ENCODE measurements around the gene MAML3.

Gene MAML3

DNA sequence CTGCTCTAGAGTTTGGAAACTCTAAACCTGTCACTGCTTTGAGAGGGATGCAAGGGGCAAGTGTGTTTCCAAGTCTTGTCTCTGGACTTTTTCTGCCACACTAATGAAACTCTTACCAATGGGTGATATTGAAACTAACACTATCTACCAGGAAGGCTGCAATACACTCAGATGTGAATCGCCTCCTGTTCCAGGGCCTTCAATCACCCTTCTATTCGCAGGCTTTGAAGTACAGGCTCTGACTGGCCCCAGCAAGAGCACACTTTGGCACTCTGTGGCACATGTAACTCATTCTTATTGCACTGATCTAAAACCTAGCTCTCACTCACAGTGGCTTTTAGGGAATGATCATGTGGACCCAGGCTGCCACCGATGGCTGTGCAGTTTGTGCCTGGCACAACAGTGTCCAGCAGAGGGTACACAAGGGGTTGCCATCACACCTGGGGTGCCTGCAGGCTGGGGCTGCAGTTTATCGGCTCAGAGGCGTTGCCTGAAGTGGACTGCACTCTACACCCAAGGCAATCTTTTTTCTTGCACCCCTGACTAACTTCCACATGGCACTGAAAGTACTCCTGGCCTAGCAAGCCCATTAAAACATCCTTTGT is 277.5 kb downstream of the MAML3 start:
- Mint-ChIP-seq H3K4me1 (peaks cover 60% of the 10 kb centered on the region), H3K9me3 (peaks cover 24% of the 10 kb centered on the region), H3K27ac (peak overlapping the region; percentile 92), H3K4me3 (no peak overlapping the region), H3K27me3 (ENCODE audit: low read depth, poor library complexity) (no peaks in the 10 kb centered on the region), H3K36me3 (ENCODE audit: low read depth) (peaks cover 36% of the 10 kb centered on the region)
- no peak for DNase-seq
- TF ChIP-seq, protein P1, sequence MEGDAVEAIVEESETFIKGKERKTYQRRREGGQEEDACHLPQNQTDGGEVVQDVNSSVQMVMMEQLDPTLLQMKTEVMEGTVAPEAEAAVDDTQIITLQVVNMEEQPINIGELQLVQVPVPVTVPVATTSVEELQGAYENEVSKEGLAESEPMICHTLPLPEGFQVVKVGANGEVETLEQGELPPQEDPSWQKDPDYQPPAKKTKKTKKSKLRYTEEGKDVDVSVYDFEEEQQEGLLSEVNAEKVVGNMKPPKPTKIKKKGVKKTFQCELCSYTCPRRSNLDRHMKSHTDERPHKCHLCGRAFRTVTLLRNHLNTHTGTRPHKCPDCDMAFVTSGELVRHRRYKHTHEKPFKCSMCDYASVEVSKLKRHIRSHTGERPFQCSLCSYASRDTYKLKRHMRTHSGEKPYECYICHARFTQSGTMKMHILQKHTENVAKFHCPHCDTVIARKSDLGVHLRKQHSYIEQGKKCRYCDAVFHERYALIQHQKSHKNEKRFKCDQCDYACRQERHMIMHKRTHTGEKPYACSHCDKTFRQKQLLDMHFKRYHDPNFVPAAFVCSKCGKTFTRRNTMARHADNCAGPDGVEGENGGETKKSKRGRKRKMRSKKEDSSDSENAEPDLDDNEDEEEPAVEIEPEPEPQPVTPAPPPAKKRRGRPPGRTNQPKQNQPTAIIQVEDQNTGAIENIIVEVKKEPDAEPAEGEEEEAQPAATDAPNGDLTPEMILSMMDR (IDR thresholded peaks at IDR 0.05) = no peak

DNA sequence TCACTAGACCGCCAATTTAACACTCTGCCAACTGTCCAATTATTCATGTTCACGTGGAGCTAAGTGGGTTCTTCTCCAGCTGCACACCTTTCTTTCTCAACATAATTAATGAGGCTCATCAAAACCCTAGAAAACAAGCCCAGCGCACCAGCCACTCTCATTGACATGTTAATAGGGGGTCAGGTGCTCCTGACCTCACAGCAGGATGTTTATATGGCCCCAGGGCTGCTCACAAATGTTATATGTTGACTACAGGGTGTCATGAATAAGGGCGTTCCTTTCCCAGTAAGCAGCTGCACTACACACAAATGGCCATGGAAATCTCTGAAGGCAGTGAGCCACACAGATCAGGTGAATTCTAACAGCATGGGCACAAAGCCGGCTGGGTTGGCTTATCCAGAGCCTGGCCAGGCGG is 278.6 kb downstream of the MAML3 start:
- peaks cover 55% of the 10 kb centered on the region for H3K4me1 Mint-ChIP-seq
- peaks cover 24% of the 10 kb centered on the region for H3K9me3 Mint-ChIP-seq
- H3K4me3 Mint-ChIP-seq = no peak overlapping the region

DNA sequence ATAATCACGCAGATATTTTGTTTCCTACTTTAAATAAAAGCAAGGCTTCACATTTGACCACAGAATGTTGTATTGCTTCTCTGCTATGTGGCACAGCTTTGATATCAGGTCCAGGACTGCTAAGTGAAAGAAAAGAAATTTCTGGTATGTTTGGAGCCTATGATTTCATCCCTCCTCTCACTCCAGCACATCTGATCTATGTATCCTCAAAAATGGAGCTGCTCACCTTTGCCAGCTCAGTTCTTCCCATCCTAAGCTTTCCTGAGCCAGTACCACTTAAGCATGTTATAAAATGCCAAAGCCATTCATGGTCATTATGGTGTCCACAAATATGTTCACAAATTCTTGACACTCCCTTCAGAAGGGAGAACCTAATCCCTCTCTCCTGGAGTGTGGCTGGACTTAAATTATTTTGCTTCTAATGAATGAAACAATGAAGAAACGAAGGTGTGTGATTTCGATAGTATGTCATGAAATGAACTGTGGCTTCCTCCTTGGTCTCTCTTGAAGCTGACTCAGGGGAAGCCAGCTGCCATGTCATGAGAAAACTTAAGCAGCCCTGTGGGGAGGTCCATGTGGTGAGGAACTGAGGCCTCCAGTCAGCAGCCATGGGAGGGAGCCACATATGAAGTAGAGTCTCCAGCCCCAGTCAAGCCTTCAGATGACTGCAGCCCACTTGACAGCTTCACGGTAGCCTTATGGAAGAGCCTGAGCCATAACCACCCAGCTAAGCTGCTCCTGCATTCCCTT is 280.7 kb downstream of the MAML3 start:
- no peak for DNase-seq
- Mint-ChIP-seq H3K36me3 (ENCODE audit: low read depth) (peaks cover 34% of the 10 kb centered on the region), H3K27ac (peak overlapping the region; percentile 52), H3K27me3 (ENCODE audit: low read depth, poor library complexity) (no peaks in the 10 kb centered on the region), H3K4me1 (peaks cover 59% of the 10 kb centered on the region), H3K9me3 (peaks cover 24% of the 10 kb centered on the region), H3K4me3 (no peak overlapping the region)
- TF ChIP-seq, protein P1 (IDR thresholded peaks at IDR 0.05) = no peak

More for the DNA sequence above, 278.6 kb downstream of the MAML3 start:
- H3K27ac Mint-ChIP-seq = peak overlapping the region; percentile 88
- H3K36me3 Mint-ChIP-seq (ENCODE audit: low read depth) = peaks cover 34% of the 10 kb centered on the region
- no peaks in the 10 kb centered on the region for H3K27me3 Mint-ChIP-seq (ENCODE audit: low read depth, poor library complexity)
- TF ChIP-seq, protein P1 (IDR thresholded peaks at IDR 0.05) = no peak
- DNase-seq = peak; percentile 26

DNA sequence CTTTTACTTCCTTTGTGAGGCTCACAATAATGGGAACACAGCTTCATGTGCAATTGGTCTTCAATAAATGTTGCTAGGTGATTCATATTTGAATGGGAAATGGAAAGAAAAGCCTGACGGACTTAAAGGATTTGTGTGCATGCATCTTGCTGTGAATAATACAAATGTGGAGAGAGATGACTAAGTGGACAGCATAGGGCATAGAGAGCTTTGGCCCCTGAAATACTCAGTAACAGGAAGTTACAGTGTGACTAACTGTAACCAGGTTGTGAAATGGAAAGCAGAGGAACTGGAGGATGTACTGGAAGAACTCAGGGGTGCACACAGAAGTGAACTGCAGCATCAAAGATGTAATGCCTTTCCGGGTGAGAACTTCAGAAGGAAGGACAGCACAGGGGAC is 281.7 kb downstream of the MAML3 start:
- H3K4me1 Mint-ChIP-seq = peaks cover 60% of the 10 kb centered on the region
- peak overlapping the region; percentile 17 for H3K27ac Mint-ChIP-seq
- H3K36me3 Mint-ChIP-seq (ENCODE audit: low read depth) = peaks cover 34% of the 10 kb centered on the region
- TF ChIP-seq, protein P1 (IDR thresholded peaks at IDR 0.05) = no peak
- no peak overlapping the region for H3K4me3 Mint-ChIP-seq
- peaks cover 24% of the 10 kb centered on the region for H3K9me3 Mint-ChIP-seq
- DNase-seq = no peak
- no peaks in the 10 kb centered on the region for H3K27me3 Mint-ChIP-seq (ENCODE audit: low read depth, poor library complexity)

DNA sequence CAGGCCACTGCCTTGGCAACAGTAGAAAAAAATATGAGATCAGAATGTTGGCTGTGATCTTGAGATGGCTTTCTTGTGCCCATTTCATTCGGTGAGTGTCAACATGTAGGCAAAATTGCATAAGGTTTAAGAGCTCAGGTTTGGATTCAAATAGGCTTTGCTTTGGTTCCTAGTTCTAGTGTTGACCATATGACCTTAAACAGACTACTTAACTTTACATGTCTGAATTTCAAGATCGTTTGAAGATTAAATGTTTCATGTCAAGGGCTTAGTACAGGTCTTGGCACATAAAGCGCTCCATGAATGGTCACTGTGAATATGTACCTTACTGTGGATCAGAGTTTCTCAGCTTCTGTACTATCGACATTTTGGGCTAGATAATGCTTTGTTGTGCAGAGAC is 284.2 kb downstream of the MAML3 start:
- DNase-seq = no peak
- H3K4me1 Mint-ChIP-seq = peaks cover 60% of the 10 kb centered on the region
- TF ChIP-seq, protein P1 (IDR thresholded peaks at IDR 0.05) = no peak
- peaks cover 2% of the 10 kb centered on the region for H3K27me3 Mint-ChIP-seq (ENCODE audit: low read depth, poor library complexity)
- no peak overlapping the region for H3K4me3 Mint-ChIP-seq
- H3K9me3 Mint-ChIP-seq = peaks cover 21% of the 10 kb centered on the region
- no peak overlapping the region for H3K27ac Mint-ChIP-seq
- peaks cover 36% of the 10 kb centered on the region for H3K36me3 Mint-ChIP-seq (ENCODE audit: low read depth)
